NCI-H128 (cell line): ENCODE data around the gene THOC5.
"Not testable (repeated sequence)": the region's sequence is repeated elsewhere in the genome, so short reads cannot be mapped to it uniquely, and the experiment has no call there.

Experiments used
- DNase-seq: peaks from one replicate; lab custom pipeline; 2025; ENCODE audit not compliant: unreplicated experiment; lab: John Stamatoyannopoulos, UW

THOC5 gene

DNA sequence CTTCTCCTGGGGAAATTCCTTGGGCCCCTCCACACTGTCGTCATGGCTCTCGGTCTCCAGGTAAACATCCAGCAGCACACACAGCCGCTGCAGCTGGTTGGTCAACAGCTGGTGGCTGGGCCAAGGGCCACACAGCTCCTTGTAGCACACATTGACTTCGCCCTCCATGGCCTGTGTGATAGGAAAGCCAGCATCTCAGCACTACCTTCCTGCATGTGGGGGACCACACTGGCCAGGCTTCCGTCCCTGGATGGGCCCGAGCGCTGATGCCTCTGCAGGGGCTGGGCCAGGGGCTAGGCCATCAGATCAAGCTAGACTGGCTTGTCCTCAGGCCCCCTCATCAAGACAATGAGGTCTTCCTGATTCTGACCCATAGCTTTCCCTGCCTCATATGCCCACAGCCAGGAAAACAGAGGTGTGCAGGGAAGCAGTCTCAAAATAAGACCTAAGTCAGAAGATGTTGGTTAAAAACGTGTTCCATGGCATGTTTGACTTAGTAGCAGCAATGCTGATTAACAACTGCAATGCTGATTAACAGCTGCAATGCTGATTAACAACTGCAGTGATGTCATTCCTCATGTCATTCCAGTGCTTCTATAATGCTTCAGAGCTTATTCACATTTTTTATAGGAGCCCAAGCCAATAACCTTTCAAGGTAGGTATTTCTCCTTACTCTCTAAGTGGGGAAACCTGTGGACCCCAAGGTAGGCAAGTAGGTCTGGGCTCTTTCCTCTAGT, 42.3 kb downstream of the THOC5 start:
- no peak for DNase-seq

DNA sequence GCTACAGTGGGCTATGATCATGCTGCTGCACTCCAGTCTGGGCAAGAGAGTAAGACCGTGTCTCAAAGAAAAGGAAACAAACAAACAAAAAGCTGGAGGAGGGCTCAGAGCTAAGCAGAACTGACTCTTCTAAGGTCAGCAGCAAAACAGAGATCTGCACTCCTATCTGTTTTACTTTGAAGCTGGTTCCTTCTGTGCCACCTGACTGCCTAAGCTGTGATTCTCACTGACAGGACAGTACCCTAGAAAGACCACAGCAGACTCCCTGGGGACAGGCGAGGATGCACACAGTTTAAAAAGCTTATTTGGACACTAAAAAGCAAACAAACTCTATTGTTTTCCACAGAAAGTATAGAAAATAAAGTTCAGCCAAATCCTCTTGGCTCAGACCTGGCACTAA, 43.0 kb downstream of the THOC5 start:
- DNase-seq = no peak

- DNase-seq = no peak
These were observed 43.7 kb downstream of the THOC5 start for GRCh38 chr22:29509815-29510214.

GRCh38 chr22:29509298-29509697, 44.3 kb downstream of the THOC5 start:
- DNase-seq = no peak

- DNase-seq = no peak
These were observed 49.7 kb downstream of the THOC5 start for GRCh38 chr22:29503811-29504372.

DNA sequence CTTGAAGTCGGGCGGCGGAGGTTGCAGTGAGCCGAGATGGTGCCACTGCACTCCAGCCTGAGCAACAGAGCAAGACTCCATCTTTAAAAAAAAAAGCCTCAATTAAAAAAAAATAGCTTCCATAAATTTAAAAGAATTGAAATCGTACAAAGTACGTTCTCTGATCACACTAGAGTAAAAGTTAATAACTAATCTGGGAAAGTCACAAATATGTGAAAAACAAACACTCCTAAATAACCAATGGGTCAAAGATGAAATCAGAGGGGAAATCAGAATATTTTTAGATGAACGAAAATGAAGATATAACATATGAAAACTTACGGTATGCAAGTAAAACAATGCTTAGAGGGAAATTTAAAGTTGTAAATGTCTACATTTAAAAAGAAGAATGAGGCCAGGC, 53.7 kb downstream of the THOC5 start:
- no peak for DNase-seq

- no peak for DNase-seq
These were observed 59.9 kb downstream of the THOC5 start for GRCh38 chr22:29493636-29494035.

GRCh38 chr22:29491012-29491411, 62.5 kb downstream of the THOC5 start:
- no peak for DNase-seq

DNA sequence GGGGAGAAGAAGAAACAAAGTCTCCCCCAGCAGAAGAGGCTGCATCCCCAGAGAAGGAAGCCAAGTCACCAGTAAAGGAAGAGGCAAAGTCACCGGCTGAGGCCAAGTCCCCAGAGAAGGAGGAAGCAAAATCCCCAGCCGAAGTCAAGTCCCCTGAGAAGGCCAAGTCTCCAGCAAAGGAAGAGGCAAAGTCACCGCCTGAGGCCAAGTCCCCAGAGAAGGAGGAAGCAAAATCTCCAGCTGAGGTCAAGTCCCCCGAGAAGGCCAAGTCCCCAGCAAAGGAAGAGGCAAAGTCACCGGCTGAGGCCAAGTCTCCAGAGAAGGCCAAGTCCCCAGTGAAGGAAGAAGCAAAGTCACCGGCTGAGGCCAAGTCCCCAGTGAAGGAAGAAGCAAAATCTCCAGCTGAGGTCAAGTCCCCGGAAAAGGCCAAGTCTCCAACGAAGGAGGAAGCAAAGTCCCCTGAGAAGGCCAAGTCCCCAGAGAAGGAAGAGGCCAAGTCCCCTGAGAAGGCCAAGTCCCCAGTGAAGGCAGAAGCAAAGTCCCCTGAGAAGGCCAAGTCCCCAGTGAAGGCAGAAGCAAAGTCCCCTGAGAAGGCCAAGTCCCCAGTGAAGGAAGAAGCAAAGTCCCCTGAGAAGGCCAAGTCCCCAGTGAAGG, 64.3 kb downstream of the THOC5 start:
- DNase-seq = not testable (repeated sequence)

GRCh38 chr22:29487426-29487986, 66.1 kb downstream of the THOC5 start:
- DNase-seq = no peak

DNA sequence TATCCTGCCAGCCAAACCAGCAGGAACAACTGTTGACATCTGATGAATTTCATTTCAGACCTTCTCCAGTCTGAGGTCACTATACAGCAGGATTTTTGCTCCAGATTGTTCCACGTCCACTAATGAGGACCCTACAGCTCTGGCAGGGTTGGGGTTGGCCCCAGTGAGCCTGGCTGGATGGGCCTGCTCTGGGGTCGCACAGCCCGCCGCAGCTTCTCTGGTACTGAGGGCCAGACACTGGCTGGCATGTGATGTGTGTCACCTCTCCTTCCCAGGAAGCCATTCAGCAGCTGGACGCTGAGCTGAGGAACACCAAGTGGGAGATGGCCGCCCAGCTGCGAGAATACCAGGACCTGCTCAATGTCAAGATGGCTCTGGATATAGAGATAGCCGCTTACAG, 68.1 kb downstream of the THOC5 start:
- no peak for DNase-seq

- no peak for DNase-seq
These were observed 68.9 kb downstream of the THOC5 start for GRCh38 chr22:29484642-29485041.

DNA sequence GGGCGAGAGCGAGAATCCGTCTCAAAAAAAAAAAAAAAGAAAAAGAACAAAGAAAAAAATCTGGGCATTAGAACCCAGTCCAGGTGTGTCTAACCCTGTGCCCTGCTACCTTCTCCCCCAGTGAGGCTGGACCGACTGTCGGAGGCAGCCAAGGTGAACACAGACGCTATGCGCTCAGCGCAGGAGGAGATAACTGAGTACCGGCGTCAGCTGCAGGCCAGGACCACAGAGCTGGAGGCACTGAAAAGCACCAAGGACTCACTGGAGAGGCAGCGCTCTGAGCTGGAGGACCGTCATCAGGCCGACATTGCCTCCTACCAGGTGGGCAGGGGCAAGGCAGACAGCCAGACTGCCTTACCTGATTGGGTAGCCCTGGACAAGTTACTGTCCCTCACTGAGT, 70.3 kb downstream of the THOC5 start:
- no peak for DNase-seq

DNA sequence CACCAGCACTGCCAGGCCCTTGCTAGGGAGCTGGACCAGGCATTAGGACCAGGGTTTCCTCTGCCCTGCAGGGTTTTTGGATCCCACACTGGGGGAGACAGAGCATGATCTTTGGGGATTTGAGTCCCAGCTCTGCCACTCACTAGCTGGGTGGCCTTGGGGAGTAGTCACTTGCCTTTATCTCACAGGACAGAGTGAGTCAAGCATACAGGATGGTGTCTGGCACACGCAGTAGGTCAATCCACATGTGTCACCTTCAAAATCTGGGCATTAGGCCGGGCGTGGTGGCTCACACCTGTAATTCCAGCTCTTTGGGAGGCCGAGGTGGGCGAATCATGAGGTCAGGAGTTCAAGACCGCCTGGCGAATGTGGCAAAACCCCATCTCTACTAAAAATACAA, 70.8 kb downstream of the THOC5 start:
- DNase-seq = no peak

- DNase-seq = no peak
These were observed 71.3 kb downstream of the THOC5 start for GRCh38 chr22:29482253-29482652.

DNA sequence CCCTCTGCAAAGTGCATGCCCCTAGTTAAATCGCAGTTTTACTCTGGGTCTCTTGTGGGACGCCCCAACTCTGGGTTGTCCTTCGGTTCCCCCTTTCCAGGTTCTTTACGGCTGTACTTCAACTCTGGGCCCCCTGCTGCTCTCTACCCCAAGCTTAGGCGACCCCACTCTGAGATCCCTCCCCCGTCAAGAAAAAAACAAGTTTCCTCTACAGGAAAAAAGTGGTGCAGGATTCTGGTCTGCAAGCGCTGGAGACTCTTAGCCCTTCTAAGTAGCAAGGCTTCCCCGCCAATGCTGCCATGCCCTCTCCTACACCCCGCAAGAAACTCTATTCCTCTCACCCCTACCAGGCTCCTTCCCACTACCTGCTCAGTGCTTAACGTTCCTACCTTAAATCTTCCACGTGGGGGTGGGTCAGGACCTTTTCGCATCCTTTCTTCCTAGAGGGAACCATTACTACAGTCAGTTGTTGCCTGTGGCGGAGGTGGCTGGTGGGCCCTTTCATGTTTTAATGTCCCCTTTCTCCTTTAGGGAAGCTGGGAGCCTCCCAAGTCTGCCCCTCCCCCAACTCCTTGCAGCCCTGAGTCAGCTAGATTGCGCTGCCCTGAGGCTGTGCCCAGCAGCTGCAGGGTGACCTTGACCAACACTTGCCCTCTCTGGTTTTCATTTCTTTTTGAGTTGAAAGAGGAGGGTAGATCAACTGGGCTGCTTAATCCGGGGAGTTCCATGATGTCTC, 72.1 kb downstream of the THOC5 start:
- no peak for DNase-seq

DNA sequence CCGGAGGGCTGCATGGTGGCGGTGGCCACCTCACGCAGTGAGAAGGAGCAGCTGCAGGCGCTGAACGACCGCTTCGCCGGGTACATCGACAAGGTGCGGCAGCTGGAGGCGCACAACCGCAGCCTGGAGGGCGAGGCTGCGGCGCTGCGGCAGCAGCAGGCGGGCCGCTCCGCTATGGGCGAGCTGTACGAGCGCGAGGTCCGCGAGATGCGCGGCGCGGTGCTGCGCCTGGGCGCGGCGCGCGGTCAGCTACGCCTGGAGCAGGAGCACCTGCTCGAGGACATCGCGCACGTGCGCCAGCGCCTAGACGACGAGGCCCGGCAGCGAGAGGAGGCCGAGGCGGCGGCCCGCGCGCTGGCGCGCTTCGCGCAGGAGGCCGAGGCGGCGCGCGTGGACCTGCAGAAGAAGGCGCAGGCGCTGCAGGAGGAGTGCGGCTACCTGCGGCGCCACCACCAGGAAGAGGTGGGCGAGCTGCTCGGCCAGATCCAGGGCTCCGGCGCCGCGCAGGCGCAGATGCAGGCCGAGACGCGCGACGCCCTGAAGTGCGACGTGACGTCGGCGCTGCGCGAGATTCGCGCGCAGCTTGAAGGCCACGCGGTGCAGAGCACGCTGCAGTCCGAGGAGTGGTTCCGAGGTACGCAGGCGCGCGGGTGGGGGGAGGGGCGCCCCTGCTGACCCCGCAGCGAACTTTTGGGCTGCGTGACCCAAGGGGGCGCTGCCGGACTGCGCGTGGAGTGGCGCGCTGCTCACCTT, 72.9 kb downstream of the THOC5 start:
- DNase-seq = no peak

GRCh38 chr22:29480262-29480511, 73.4 kb downstream of the THOC5 start:
- DNase-seq = no peak

- DNase-seq = no peak
These were observed 73.9 kb downstream of the THOC5 start, which contains the start of gene NEFH for GRCh38 chr22:29479417-29480261. NEFH (plus strand) TSS chr22:29480218; CDS start chr22:29480263, 45 bp downstream.
